HepG2 (cell line): Measurements from ENCODE around the gene RSKR. TPM values are rescaled to one million over a fixed set of nuclear protein-coding genes. Genes with fewer than 3 reads are reported as not detected.

Experiments
- ATAC-seq: fragments of 200-7000 bp; cut with Tn5 transposase; 3 replicates; pipeline ENCODE4 v1.9.1; 2020; ENCODE audit warnings: mild to moderate bottlenecking, moderate library complexity
- Bru-seq: library from RNA; stranded (reverse); fragments of 400-500 nt; gene quantifications from one replicate; lab custom pipeline; 2021; lab: Mats Ljungman, UMichigan
- BruChase-seq, 2 experiments: library from RNA; stranded (reverse); fragments of 400-500 nt; gene quantifications; one replicate each; lab custom pipeline; 2021; lab: Mats Ljungman, UMichigan
- BruUV-seq: library from RNA; stranded (reverse); fragments of 400-500 nt; replicated peaks from 2 replicates; lab custom pipeline; 2021; lab: Mats Ljungman, UMichigan
- CTCF ChIA-PET: fragments of 300-600 bp; formaldehyde crosslinking; extraction: SDS; loops from one replicate; lab custom pipeline; 2021; ENCODE audit warnings: low total read pairs, inconsistent platforms, low intra/inter-chr PET ratio; lab: Yijun Ruan, JAX
- POLR2A ChIA-PET: fragments of 350-600 bp; sonication (Branson Sonifier 250); formaldehyde crosslinking; loops from one replicate; lab custom pipeline; 2020; ENCODE audit warnings: antibody characterized with exemption, inconsistent platforms; lab: Yijun Ruan, JAX
- DNase-seq: peaks from one replicate; pipeline ENCODE4 v3.0.0-alpha.2; 2015; ENCODE audit warnings: low spot score
- FAIRE-seq: peaks from 3 replicates; lab custom pipeline; 2011; peaks lifted over from hg19 to GRCh38; lab: Jason Lieb, UNC
- H2AFZ ChIP-seq: one replicate; pipeline ENCODE4 v1.6.1; 2011; ENCODE audit warnings: low read length, inconsistent platforms
- H3K27ac ChIP-seq: fragments of 300-600 bp; 3 replicates; pipeline ENCODE4 v1.8.0; 2011; ENCODE audit warnings: mixed run types, mild to moderate bottlenecking, mixed read lengths, low read length, inconsistent platforms; ENCODE audit not compliant: insufficient read depth; ENCODE audit errors: extremely low read length
- H3K27me3 ChIP-seq, 2 experiments: fragments of 200-600 bp in 1 of 2; 2 replicates in 1 of 2; 3 replicates in 1 of 2; pipeline versions ENCODE4 v1.6.0 to v1.8.0; 2011; ENCODE audit warnings: low read length in 2 of 2, mild to moderate bottlenecking in 2 of 2, moderate library complexity in 2 of 2, inconsistent platforms in 1 of 2; ENCODE audit not compliant: insufficient read depth in 2 of 2, control insufficient read depth in 1 of 2
- H3K36me3 ChIP-seq, 2 experiments: fragments of 200-600 bp in 1 of 2; replicated peaks in 1 of 2; 2 replicates in 1 of 2; 3 replicates in 1 of 2; pipeline versions ENCODE4 v1.5.1 to v1.8.0; 2011; ENCODE audit warnings: low read length in 2 of 2, inconsistent platforms in 1 of 2; ENCODE audit not compliant: insufficient read depth in 2 of 2, control insufficient read depth in 1 of 2
- H3K4me1 ChIP-seq: 2 replicates; pipeline ENCODE4 v1.5.1; 2012; ENCODE audit warnings: low read length, inconsistent platforms; ENCODE audit not compliant: insufficient read depth
- H3K4me2 ChIP-seq: 2 replicates; pipeline ENCODE4 v1.6.0; 2011; ENCODE audit warnings: low read depth, low read length, inconsistent platforms
- H3K4me3 ChIP-seq, 3 experiments: fragments of 200-600 bp in 1 of 3; sonication (generic), shearing (Covaris generic) in 1 of 3; replicated peaks in 1 of 3; 2 replicates each; pipeline ENCODE4 v1.5.1; 2011 to 2016; ENCODE audit warnings: low read length in 3 of 3, inconsistent platforms in 2 of 3, low read depth in 2 of 3, mild to moderate bottlenecking in 2 of 3, control low read depth in 1 of 3, mixed read lengths in 1 of 3; ENCODE audit not compliant: insufficient read depth in 1 of 3
- H3K79me2 ChIP-seq: one replicate; pipeline ENCODE4 v1.6.1; 2011; ENCODE audit warnings: low read length, inconsistent platforms; ENCODE audit not compliant: insufficient read depth
- H3K9ac ChIP-seq: 2 replicates; pipeline ENCODE4 v1.6.0; 2011; ENCODE audit warnings: mild to moderate bottlenecking, low read depth, low read length, inconsistent platforms; ENCODE audit not compliant: insufficient read depth
- H3K9me3 ChIP-seq: 2 replicates; pipeline ENCODE4 v1.5.1; 2012; ENCODE audit warnings: mild to moderate bottlenecking, low read length
- H4K20me1 ChIP-seq: 2 replicates; pipeline ENCODE4 v1.6.0; 2011; ENCODE audit warnings: inconsistent platforms, mild to moderate bottlenecking, low read length, moderate library complexity; ENCODE audit not compliant: insufficient read depth
- CBX1 ChIP-seq: IDR thresholded peaks from one replicate; pipeline ENCODE4 v1.6.1; 2016; ENCODE audit warnings: antibody characterized with exemption, low read depth
- HNRNPK ChIP-seq: fragments of 200-400 bp; formaldehyde crosslinking; IDR thresholded peaks from 2 replicates; pipeline ENCODE4 v1.6.1; 2018; ENCODE audit warnings: low read length, low read depth, moderate library complexity, mild to moderate bottlenecking; ENCODE audit not compliant: poor library complexity, severe bottlenecking
- KLF12 ChIP-seq: sonication (generic); formaldehyde crosslinking; IDR thresholded peaks from 2 replicates; pipeline ENCODE4 v1.4.0; 2020; ENCODE audit warnings: missing genetic modification reagents, borderline replicate concordance
- KLF16 ChIP-seq, 2 experiments: sonication (generic) in 1 of 2; formaldehyde crosslinking in 1 of 2; IDR thresholded peaks; 2 replicates each; pipeline versions ENCODE4 v1.6.1 to v1.8.0; 2016 to 2023; ENCODE audit warnings: missing genetic modification reagents in 2 of 2, missing compliant biosample characterization in 1 of 2
- PCBP1 ChIP-seq: fragments of 200-400 bp; formaldehyde crosslinking; IDR thresholded peaks from 2 replicates; pipeline ENCODE4 v1.6.1; 2017; ENCODE audit warnings: mild to moderate bottlenecking, low read depth, low read length, borderline replicate concordance
- RFXANK ChIP-seq: IDR thresholded peaks from 2 replicates; pipeline ENCODE4 v1.6.1; 2016
- SIN3A ChIP-seq: IDR thresholded peaks from 2 replicates; pipeline ENCODE4 v1.6.1; 2011; ENCODE audit warnings: low read depth, mild to moderate bottlenecking, control low read depth, low read length, borderline replicate concordance
- STAT5B ChIP-seq: sonication (generic); formaldehyde crosslinking; IDR thresholded peaks from 2 replicates; pipeline ENCODE4 v1.4.0; 2020; ENCODE audit warnings: missing genetic modification reagents
- WIZ ChIP-seq: sonication (generic); formaldehyde crosslinking; IDR thresholded peaks from 2 replicates; pipeline ENCODE4 v1.5.1; 2020; ENCODE audit warnings: mild to moderate bottlenecking, missing genetic modification reagents
- ZBTB7A ChIP-seq: sonication (generic); formaldehyde crosslinking; IDR thresholded peaks from 2 replicates; pipeline ENCODE4 v1.8.0; 2022; ENCODE audit warnings: mild to moderate bottlenecking, missing genetic modification reagents
- ZNF296 ChIP-seq: sonication (generic); formaldehyde crosslinking; conservative IDR thresholded peaks from 2 replicates; pipeline ENCODE4 v1.5.0; 2020; ENCODE audit warnings: mild to moderate bottlenecking, missing genetic modification reagents
- ZNF557 ChIP-seq: sonication (generic); formaldehyde crosslinking; IDR thresholded peaks from 2 replicates; pipeline ENCODE4 v1.4.0; 2020; ENCODE audit warnings: missing genetic modification reagents
- ZNF670 ChIP-seq: sonication (generic); formaldehyde crosslinking; IDR thresholded peaks from 2 replicates; pipeline ENCODE4 v1.8.0; 2022; ENCODE audit warnings: mild to moderate bottlenecking, missing genetic modification reagents, borderline replicate concordance
- WGBS: methylation state at CpG from one replicate; pipeline ENCODE4 v1.1.6; 2017; ENCODE audit warnings: low lambda C conversion rate; 5-methylcytosine and 5-hydroxymethylcytosine counted together
- in situ Hi-C: cut with HindIII; loops from 2 replicates; pipeline ENCODE4 v1.10.0; 2017; ENCODE audit warnings: low pct_unique_long_range_greater_than_20kb; ENCODE audit not compliant: extremely low pct_ligation_motif_present
- intact Hi-C: fragments of 100-400 bp; cut with micrococcal nuclease; formaldehyde crosslinking; loops from one replicate; pipeline ENCODE4 v1.10.0; 2022; ENCODE audit not compliant: unreplicated experiment
- long read RNA-seq, 2 experiments: library from RNA in 1 of 2; library from polyadenylated mRNA in 1 of 2; stranded (forward) in 1 of 2; unstranded in 1 of 2; transcript quantifications; one replicate each; pipeline ENCODE4 v2.0.0, GENCODE V29; 2019 to 2022
- polyA minus RNA-seq, 3 experiments: library from RNA; depleted of rRNA, polyadenylated mRNA; stranded (reverse); fragments of >200 nt; gene quantifications; 2 replicates each; pipeline ENCODE4 v1.2.3, GENCODE V29; 2011; ENCODE audit warnings: low replicate concordance in 1 of 3
- polyA plus RNA-seq, 8 experiments: library from polyadenylated mRNA; depleted of rRNA in 3 of 8; stranded (reverse) in 7 of 8; unstranded in 1 of 8; fragments of >200 nt; fragmentation: Illumina TruSeq in 4 of 8; extraction: Trizol in 4 of 8; gene quantifications; 2 replicates each; pipeline versions ENCODE4 v1.2.1 to v1.2.3, GENCODE V29; 2011 to 2016; ENCODE audit warnings: low read depth in 4 of 8, missing spikeins in 1 of 8, mixed read lengths in 1 of 8; ENCODE audit not compliant: insufficient read depth in 1 of 8
- total RNA-seq, 5 experiments: library from RNA; depleted of rRNA; stranded (reverse); fragments of >200 nt; fragmentation: Illumina TruSeq; extraction: Trizol; gene quantifications; 2 replicates each; pipeline ENCODE4 v1.2.3, GENCODE V29; 2016; ENCODE audit warnings: low read depth in 1 of 5
- TF ChIP-seq, protein P1 (sequence below): sonication (generic); formaldehyde crosslinking; IDR thresholded peaks from 2 replicates; pipeline ENCODE4 v1.9.0; 2021; ENCODE audit warnings: missing genetic modification reagents, borderline replicate concordance
- TF ChIP-seq, protein P2 (sequence below): sonication (generic); formaldehyde crosslinking; IDR thresholded peaks from 2 replicates; pipeline ENCODE4 v1.8.0; 2022; ENCODE audit warnings: low read depth, missing genetic modification reagents

RSKR gene, protein sequence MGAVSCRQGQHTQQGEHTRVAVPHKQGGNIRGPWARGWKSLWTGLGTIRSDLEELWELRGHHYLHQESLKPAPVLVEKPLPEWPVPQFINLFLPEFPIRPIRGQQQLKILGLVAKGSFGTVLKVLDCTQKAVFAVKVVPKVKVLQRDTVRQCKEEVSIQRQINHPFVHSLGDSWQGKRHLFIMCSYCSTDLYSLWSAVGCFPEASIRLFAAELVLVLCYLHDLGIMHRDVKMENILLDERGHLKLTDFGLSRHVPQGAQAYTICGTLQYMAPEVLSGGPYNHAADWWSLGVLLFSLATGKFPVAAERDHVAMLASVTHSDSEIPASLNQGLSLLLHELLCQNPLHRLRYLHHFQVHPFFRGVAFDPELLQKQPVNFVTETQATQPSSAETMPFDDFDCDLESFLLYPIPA
- 1.9 and 5.0 TPM in 2 replicates for total RNA-seq (2016; rRNA removed; fragmentation: Illumina TruSeq; extraction: Trizol)
- total RNA-seq (2016; cell fraction: cytosol; rRNA removed; fragmentation: Illumina TruSeq; extraction: Trizol; ENCODE audit: low read depth): 0.62 and 1.0 TPM in 2 replicates
- total RNA-seq (2016; cell fraction: insoluble cytoplasmic fraction; rRNA removed; fragmentation: Illumina TruSeq; extraction: Trizol): 0.83 and 5.2 TPM in 2 replicates
- total RNA-seq (2016; cell fraction: membrane; rRNA removed; fragmentation: Illumina TruSeq; extraction: Trizol): 0.48 and 0.93 TPM in 2 replicates
- 12.3 and 13.9 TPM in 2 replicates for total RNA-seq (2016; cell fraction: nucleus; rRNA removed; fragmentation: Illumina TruSeq; extraction: Trizol)
- polyA plus RNA-seq (2011; rRNA removed): 8.6 and 10.4 TPM in 2 replicates
- 1.6 TPM in 2 replicates for polyA plus RNA-seq (2011; cell fraction: cytosol; rRNA removed)
- 39.0 and 41.5 TPM in 2 replicates for polyA plus RNA-seq (2011; cell fraction: nucleus; rRNA removed)
- polyA plus RNA-seq (2012): 3.7 and 5.6 TPM in 2 replicates
- polyA plus RNA-seq (2016; cell fraction: cytosol; fragmentation: Illumina TruSeq; extraction: Trizol; ENCODE audit: low read depth): 0.03 TPM in 1 of 2 replicates, not detected in the other
- 0.70 and 1.3 TPM in 2 replicates for polyA plus RNA-seq (2016; cell fraction: insoluble cytoplasmic fraction; fragmentation: Illumina TruSeq; extraction: Trizol; ENCODE audit: low read depth)
- polyA plus RNA-seq (2016; cell fraction: membrane; fragmentation: Illumina TruSeq; extraction: Trizol; ENCODE audit: low read depth): 0.22 and 0.43 TPM in 2 replicates
- polyA plus RNA-seq (2016; cell fraction: nucleus; fragmentation: Illumina TruSeq; extraction: Trizol; ENCODE audit: insufficient read depth, low read depth): 33.1 and 34.5 TPM in 2 replicates
- polyA minus RNA-seq (2011; rRNA and poly(A)+ RNA removed; ENCODE audit: low replicate concordance): 12.9 and 33.2 TPM in 2 replicates
- polyA minus RNA-seq (2011; cell fraction: cytosol; rRNA and poly(A)+ RNA removed): 1.1 and 2.8 TPM in 2 replicates
- polyA minus RNA-seq (2011; cell fraction: nucleus; rRNA and poly(A)+ RNA removed): 27.9 and 31.6 TPM in 2 replicates
- Bru-seq, nascent RNA: percentile 64 among the genes with signal in this experiment
- percentile 86 among the genes with signal in this experiment for BruChase-seq, experiment 1, labeled RNA remaining after a 6-hour chase
- BruChase-seq, experiment 2, labeled RNA remaining after a 2-hour chase: percentile 83 among the genes with signal in this experiment
- long read RNA-seq, experiment 1: 0 reads
- long read RNA-seq, experiment 2, partial matches to known transcripts: 0 of 1 reads
- long read RNA-seq, experiment 2, other reads (novel, unspliced or antisense): 0 of 1 reads

DNA sequence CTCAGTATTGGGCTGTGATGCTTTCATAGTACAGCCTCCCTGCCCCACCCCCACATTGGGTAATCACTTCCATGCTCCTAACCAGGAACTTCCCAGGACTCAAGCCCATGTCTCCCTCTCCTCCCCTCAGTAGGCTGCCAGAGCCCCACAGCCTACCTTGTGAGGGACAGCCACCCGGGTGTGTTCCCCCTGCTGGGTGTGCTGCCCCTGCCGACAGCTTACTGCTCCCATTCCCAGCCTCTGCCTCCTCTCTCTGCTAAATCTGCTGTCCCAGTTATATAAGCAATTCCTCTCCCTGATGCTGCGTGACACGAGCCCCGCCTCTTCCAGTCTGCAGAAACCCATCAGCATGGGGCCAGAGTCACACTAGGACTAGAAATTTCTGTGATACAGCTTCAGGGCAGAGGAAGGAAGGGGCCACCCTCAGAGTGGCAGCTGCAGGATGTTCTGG is at the start of gene RSKR:
TSS of gene RSKR (minus strand) at position 255 of the 451 bp plus-strand sequence. CDS start at position 231, 24 bp downstream.
- ChIA-PET POLR2A (no interaction called here), CTCF (interaction anchor here (0.8 to 1.3 kb wide), 3 partner anchors 66 to 120 kb away, joined by 4 to 5 read pairs (median 5); no protein-coding TSS in a partner anchor)
- Histone ChIP-seq H3K4me2 (no peak within 1 kb of the TSS), H3K36me3 (peaks cover 34 to 52% of the 10 kb centered on the region in 2 experiments), H2AFZ (no peak within 1 kb of the TSS), H3K4me3 (no peak within 1 kb of the TSS), H4K20me1 (no peaks in the 10 kb centered on the region), H3K9me3 (no peaks in the 10 kb centered on the region), H3K79me2 (no peaks in the 10 kb centered on the region), H3K27ac (no peak within 1 kb of the TSS), H3K27me3 (no peaks in the 10 kb centered on the region), H3K4me1 (no peaks in the 10 kb centered on the region), H3K9ac (no peak within 1 kb of the TSS)
- ATAC-seq: peak; percentile 28; the same call in 2 of the 3 replicates
- no TSS peak for BruUV-seq
- in situ Hi-C loops: loop anchor here (5.0 kb wide), 1 partner anchor 122 kb away; no protein-coding TSS in a partner anchor
- intact Hi-C loops: loop anchor here (1.0 to 2.0 kb wide), 2 partner anchors 65 to 120 kb away; no protein-coding TSS in a partner anchor
- FAIRE-seq: no peak
- no peak for DNase-seq
- 92% methylated on average over 4 of the region's 5 CpGs for WGBS
- no peak for TF ChIP-seq SIN3A
- TF ChIP-seq RFXANK (CRISPR knock-in tag): no peak
- TF ChIP-seq HNRNPK: no peak
- no peak for TF ChIP-seq ZNF296 (CRISPR knock-in tag)
- no peak for TF ChIP-seq KLF12 (CRISPR knock-in tag)
- no peak for TF ChIP-seq STAT5B (CRISPR knock-in tag)
- TF ChIP-seq, protein P1, sequence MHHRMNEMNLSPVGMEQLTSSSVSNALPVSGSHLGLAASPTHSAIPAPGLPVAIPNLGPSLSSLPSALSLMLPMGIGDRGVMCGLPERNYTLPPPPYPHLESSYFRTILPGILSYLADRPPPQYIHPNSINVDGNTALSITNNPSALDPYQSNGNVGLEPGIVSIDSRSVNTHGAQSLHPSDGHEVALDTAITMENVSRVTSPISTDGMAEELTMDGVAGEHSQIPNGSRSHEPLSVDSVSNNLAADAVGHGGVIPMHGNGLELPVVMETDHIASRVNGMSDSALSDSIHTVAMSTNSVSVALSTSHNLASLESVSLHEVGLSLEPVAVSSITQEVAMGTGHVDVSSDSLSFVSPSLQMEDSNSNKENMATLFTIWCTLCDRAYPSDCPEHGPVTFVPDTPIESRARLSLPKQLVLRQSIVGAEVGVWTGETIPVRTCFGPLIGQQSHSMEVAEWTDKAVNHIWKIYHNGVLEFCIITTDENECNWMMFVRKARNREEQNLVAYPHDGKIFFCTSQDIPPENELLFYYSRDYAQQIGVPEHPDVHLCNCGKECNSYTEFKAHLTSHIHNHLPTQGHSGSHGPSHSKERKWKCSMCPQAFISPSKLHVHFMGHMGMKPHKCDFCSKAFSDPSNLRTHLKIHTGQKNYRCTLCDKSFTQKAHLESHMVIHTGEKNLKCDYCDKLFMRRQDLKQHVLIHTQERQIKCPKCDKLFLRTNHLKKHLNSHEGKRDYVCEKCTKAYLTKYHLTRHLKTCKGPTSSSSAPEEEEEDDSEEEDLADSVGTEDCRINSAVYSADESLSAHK (CRISPR knock-in tag): no peak
- no peak for TF ChIP-seq ZNF557 (CRISPR knock-in tag)
- no peak for TF ChIP-seq WIZ (CRISPR knock-in tag)
- no peak for TF ChIP-seq KLF16 (CRISPR knock-in tag; IDR thresholded peaks at IDR 0.05)
- TF ChIP-seq PCBP1: no peak
- TF ChIP-seq, protein P2, sequence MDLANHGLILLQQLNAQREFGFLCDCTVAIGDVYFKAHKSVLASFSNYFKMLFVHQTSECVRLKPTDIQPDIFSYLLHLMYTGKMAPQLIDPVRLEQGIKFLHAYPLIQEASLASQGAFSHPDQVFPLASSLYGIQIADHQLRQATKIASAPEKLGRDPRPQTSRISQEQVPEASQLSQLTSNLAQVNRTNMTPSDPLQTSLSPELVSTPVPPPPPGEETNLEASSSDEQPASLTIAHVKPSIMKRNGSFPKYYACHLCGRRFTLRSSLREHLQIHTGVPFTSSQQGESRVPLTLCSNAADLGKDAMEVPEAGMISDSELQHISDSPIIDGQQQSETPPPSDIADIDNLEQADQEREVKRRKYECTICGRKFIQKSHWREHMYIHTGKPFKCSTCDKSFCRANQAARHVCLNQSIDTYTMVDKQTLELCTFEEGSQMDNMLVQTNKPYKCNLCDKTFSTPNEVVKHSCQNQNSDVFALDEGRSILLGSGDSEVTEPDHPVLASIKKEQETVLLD (CRISPR knock-in tag): no peak
- no peak for TF ChIP-seq ZNF670
- no peak for TF ChIP-seq CBX1
- no peak for TF ChIP-seq ZBTB7A
